ENCODE results near the gene IRS2. TPM values are rescaled to one million over a fixed set of nuclear protein-coding genes. Genes with fewer than 3 reads are reported as not detected.

The IRS2 gene
- total RNA-seq, 1 experiment from 2014 or later = 5.9 TPM

DNA sequence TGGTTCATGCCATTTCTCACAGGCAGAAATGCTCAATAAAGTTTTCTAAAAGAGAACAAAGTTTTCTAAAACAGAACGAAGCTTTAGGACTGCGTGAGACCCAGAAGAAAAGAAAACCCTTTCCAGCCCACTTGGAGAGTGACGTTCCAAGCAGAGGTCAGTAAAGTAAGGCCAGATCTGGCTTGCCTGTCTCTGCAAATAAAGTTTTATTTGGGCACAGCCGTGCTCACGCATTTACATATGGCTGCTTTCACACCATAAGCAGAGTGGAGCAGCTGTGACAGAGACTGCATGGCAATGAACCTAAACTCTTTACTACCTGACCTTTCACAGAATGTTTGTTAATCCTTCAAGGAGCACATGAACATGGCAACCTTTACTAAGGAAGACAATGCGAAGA, 23.6 kb downstream of the IRS2 start:
- in situ Hi-C loops (cut with HindIII; ENCODE audit: low pct_unique_long_range_greater_than_20kb, low sequenced_read_pairs) (no loop called here), intact Hi-C loops (cut with micrococcal nuclease; ENCODE audit: unreplicated experiment) (no loop called here)

DNA sequence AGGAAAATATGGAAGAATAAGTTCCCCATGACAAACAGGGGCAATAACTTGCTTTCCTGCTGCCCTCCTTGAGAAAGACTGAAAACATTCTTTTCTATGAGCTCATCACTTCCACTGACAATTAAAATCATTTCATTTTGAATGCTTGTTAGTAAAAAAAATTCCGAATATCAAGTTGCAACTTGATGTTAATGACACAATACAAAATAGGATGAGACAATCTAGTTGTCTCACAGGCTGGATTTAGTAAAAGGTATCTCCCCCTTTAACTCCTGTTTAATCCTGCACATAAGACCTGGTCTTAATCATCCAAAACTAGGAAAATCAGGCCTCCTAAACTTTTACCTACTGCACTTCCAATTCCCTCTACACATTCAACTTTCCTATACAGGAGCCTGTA, 24.7 kb downstream of the IRS2 start:
- in situ Hi-C loops (cut with HindIII; ENCODE audit: low pct_unique_long_range_greater_than_20kb, low sequenced_read_pairs) (no loop called here), intact Hi-C loops (cut with micrococcal nuclease; ENCODE audit: unreplicated experiment) (no loop called here)
- DNase-seq (ENCODE audit: low read depth, low spot score) (no peak), ATAC-seq (no peak)
- Histone ChIP-seq H3K27me3 (ENCODE audit: control insufficient read depth, insufficient read depth, low read length) (no peaks in the 10 kb centered on the region), H3K9me3 (ENCODE audit: control insufficient read depth, insufficient read depth, low read depth, low read length) (no peaks in the 10 kb centered on the region), H3K4me1 (ENCODE audit: control insufficient read depth, insufficient read depth, low read length) (no peaks in the 10 kb centered on the region), H3K27ac (ENCODE audit: low read length) (no peak overlapping the region), H3K4me3 (ENCODE audit: low read depth in 2 of 2, low read length in 2 of 2) (no peak overlapping the region), H3K36me3 (ENCODE audit: control insufficient read depth, insufficient read depth, low read length) (no peaks in the 10 kb centered on the region)
- CTCF ChIA-PET = interaction anchor here (0.7 kb wide), 1 partner anchor 21 kb away, joined by 3 read pairs; no protein-coding TSS in a partner anchor
- no TSS peak for BruUV-seq (replicated peaks)
- POLR2A ChIA-PET = no interaction called here
- TF ChIP-seq POLR2AphosphoS5 (IDR thresholded peaks at IDR 0.05; ENCODE audit: low read depth, low read length) (no peak), TCF7L2 (IDR thresholded peaks at IDR 0.05; ENCODE audit: low read depth, low read length) (no peak), SIN3A (IDR thresholded peaks at IDR 0.05; ENCODE audit: borderline replicate concordance, insufficient read depth, low read depth, low read length) (no peak)
- TF ChIP-seq, protein P1, sequence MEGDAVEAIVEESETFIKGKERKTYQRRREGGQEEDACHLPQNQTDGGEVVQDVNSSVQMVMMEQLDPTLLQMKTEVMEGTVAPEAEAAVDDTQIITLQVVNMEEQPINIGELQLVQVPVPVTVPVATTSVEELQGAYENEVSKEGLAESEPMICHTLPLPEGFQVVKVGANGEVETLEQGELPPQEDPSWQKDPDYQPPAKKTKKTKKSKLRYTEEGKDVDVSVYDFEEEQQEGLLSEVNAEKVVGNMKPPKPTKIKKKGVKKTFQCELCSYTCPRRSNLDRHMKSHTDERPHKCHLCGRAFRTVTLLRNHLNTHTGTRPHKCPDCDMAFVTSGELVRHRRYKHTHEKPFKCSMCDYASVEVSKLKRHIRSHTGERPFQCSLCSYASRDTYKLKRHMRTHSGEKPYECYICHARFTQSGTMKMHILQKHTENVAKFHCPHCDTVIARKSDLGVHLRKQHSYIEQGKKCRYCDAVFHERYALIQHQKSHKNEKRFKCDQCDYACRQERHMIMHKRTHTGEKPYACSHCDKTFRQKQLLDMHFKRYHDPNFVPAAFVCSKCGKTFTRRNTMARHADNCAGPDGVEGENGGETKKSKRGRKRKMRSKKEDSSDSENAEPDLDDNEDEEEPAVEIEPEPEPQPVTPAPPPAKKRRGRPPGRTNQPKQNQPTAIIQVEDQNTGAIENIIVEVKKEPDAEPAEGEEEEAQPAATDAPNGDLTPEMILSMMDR (IDR thresholded peaks at IDR 0.05) = no peak
- TF ChIP-seq, protein P2, sequence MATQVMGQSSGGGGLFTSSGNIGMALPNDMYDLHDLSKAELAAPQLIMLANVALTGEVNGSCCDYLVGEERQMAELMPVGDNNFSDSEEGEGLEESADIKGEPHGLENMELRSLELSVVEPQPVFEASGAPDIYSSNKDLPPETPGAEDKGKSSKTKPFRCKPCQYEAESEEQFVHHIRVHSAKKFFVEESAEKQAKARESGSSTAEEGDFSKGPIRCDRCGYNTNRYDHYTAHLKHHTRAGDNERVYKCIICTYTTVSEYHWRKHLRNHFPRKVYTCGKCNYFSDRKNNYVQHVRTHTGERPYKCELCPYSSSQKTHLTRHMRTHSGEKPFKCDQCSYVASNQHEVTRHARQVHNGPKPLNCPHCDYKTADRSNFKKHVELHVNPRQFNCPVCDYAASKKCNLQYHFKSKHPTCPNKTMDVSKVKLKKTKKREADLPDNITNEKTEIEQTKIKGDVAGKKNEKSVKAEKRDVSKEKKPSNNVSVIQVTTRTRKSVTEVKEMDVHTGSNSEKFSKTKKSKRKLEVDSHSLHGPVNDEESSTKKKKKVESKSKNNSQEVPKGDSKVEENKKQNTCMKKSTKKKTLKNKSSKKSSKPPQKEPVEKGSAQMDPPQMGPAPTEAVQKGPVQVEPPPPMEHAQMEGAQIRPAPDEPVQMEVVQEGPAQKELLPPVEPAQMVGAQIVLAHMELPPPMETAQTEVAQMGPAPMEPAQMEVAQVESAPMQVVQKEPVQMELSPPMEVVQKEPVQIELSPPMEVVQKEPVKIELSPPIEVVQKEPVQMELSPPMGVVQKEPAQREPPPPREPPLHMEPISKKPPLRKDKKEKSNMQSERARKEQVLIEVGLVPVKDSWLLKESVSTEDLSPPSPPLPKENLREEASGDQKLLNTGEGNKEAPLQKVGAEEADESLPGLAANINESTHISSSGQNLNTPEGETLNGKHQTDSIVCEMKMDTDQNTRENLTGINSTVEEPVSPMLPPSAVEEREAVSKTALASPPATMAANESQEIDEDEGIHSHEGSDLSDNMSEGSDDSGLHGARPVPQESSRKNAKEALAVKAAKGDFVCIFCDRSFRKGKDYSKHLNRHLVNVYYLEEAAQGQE (IDR thresholded peaks at IDR 0.05; ENCODE audit: insufficient read depth in 1 of 2, low read depth in 2 of 2, low read length in 1 of 2) = no peak

More for the DNA sequence above, 23.6 kb downstream of the IRS2 start:
- POLR2A ChIA-PET = no interaction called here
- Histone ChIP-seq H3K27ac (ENCODE audit: low read length) (no peak overlapping the region), H3K4me1 (ENCODE audit: control insufficient read depth, insufficient read depth, low read length) (no peaks in the 10 kb centered on the region), H3K36me3 (ENCODE audit: control insufficient read depth, insufficient read depth, low read length) (no peaks in the 10 kb centered on the region), H3K9me3 (ENCODE audit: control insufficient read depth, insufficient read depth, low read depth, low read length) (no peaks in the 10 kb centered on the region), H3K4me3 (ENCODE audit: low read depth in 2 of 2, low read length in 2 of 2) (no peak overlapping the region), H3K27me3 (ENCODE audit: control insufficient read depth, insufficient read depth, low read length) (no peaks in the 10 kb centered on the region)
- TF ChIP-seq, protein P2 (IDR thresholded peaks at IDR 0.05; ENCODE audit: insufficient read depth in 1 of 2, low read depth in 2 of 2, low read length in 1 of 2) = no peak
- TF ChIP-seq SIN3A (IDR thresholded peaks at IDR 0.05; ENCODE audit: borderline replicate concordance, insufficient read depth, low read depth, low read length) (no peak), TCF7L2 (IDR thresholded peaks at IDR 0.05; ENCODE audit: low read depth, low read length) (no peak), POLR2AphosphoS5 (IDR thresholded peaks at IDR 0.05; ENCODE audit: low read depth, low read length) (no peak)
- TF ChIP-seq, protein P1 (IDR thresholded peaks at IDR 0.05) = no peak
- no TSS peak for BruUV-seq (replicated peaks)
- ATAC-seq (no peak), DNase-seq (ENCODE audit: low read depth, low spot score) (no peak)
- CTCF ChIA-PET = no interaction called here
